Fibroblast of skin of right biceps (primary cell): ENCODE results near the gene KIF5A.

Source experiments
- DNase-seq: peaks from one replicate; pipeline ENCODE4 v3.0.0-alpha.2; 2013

KIF5A gene

DNA sequence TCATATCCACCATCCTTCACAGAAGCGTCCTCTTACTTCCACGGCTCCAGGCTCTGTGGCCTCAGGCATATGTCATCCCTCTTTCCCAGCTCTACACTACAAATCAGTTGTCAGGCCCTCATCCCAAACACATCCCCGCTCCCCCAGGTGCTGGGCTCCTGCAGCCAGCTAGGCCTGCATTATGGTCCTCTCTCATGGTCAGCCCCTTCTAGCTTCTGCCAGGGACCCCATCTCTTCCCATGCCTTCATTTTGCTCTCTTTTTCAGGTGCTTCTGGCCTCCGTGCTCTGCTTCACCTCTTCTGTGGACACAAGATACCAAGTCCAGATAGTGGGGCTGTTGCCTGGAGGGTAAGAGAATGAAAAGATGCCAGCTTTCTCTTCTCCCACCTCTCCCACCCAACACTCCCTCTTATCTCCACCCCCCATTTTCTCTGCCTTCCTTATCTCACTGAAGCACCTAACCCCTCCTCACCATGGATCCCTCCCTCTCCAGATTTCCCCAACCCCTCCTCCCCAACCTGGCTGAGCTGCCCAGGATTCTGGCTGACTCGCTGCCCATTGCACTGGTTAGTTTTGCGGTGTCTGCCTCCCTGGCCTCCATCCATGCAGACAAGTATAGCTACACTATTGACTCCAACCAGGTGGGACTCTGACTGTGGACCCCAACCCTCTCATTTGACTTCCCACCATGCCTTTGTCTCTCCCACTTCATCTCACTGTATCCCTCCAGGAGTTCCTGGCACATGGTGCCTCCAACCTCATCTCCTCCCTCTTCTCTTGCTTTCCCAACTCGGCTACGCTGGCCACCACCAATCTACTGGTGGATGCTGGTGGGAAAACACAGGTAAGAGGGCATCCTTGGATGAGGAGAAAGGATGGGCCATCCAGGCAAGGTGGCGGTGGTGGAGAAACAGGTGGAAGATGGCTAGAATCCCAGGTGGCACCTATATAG, 72.7 kb downstream of the KIF5A start:
- no peak for DNase-seq

GRCh38 chr12:57623385-57623784, 73.5 kb downstream of the KIF5A start:
- DNase-seq: no peak

GRCh38 chr12:57623811-57624390, 74.1 kb downstream of the KIF5A start:
- DNase-seq: no peak

- no peak for DNase-seq
These were observed 74.8 kb downstream of the KIF5A start for GRCh38 chr12:57624441-57625220.

DNA sequence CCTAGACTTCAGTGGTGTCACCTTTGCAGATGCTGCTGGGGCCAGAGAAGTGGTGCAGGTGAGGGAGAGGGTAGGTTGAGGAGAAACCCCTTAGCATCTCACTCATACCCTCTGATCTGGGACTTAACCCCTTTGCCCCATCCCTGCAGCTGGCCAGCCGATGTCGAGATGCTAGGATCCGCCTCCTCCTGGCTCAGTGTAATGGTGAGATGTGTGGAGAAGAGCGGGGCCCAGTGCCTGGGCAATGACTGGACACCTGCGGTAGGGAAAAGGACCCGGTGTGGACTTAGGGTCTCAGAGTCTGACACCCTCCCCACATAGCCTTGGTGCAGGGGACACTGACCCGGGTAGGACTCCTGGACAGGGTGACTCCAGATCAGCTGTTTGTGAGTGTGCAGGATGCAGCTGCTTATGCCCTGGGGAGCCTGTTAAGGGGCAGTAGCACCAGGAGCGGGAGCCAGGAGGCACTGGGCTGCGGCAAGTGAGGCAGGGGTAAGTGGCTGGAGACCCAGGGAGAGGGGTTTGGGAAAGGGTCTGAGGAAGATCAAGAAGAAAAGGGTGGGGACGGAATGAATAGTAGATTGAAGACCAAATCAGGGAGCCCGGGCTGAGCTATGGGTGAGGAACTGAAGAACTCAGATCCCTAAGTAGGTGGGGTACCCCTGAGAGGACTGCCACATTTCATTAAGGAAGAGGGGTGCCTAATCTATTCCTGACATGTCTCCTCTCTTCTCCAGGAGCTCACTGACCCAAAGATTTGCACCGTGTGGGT, 75.6 kb downstream of the KIF5A start:
- DNase-seq: no peak

- no peak for DNase-seq
These were observed 76.5 kb downstream of the KIF5A start for GRCh38 chr12:57626111-57626920.

GRCh38 chr12:57626921-57627445, 77.1 kb downstream of the KIF5A start:
- DNase-seq: no peak

DNA sequence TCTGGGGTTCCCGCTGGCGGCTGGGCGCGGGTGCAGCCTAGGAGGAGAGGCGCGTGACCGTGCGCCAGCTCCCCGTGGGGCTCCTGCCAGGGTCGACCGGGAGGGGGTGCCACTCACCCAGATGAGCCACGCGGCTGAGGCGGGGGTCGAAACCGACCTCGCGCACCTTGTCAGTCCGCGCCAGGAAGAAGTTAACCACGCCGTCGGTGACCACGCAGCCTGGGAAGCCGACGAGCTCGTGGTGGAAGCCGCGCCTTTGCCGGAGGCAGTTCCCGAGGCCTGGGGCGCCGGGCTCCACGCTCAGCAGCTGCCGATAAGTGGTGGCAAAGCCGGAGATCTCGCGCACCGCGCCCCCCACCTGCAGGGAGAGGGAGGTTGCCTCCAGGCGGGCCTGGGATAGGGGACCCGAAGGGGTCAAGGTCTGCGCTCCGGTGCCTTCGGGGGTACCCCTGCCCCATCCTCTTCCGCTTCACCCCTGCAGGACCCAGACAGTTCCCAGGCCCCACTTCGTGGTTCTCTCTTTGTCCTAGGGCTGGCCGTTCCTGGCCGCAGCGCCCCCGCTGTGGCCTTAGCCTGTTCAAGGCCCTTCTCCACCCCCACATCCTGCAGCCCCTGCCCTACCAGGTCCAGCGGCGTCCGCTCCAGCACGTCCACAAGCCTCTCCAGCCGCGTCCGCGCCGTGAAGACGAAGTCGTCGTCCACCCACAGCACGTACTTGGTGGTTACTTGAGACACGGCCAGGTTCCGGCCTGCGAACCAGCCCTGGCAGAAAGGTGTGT, 77.8 kb downstream of the KIF5A start:
- no peak for DNase-seq

DNA sequence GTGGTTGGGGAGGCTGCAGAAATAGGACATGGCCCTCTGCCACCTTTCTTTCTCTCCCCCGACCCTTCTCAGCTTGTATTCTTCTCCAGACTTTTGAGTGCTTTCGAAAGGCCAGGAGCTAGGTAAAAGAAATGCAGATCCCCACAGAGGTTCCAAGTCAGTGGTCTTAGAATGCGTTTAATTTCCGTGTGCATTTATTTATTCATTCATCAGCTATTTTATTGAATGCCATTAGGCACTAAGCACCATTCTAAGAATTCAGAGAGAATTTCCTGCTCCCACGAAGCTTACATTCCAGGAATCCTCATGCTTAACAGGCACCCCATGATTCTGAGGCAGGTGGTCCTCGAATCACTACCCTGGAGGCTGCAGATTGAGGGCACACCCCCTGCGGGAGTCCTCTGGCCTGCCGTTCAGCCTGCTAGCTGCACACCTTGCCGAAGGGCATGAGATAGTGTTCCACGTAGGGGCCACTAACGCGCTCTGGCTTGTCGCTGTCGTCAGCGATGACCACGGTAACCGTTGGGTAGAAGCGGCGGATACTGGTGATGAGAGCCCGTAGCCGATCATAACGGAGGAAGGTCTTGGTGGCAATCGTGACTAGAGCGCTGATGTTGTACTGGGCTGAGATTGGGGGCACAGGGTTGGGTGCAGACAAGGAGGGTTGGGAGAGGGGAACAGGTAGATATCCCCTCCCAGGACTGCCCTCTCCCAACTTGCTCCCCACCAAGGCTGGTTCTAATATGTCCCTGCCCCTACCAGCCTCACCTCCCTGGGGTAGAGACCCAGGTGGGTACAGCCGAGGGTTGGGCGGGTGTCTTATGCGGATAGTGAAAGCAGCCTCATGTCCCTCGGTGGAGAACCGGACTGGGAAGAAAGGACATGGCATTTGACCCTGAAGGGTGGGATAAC, 78.7 kb downstream of the KIF5A start:
- no peak for DNase-seq

DNA sequence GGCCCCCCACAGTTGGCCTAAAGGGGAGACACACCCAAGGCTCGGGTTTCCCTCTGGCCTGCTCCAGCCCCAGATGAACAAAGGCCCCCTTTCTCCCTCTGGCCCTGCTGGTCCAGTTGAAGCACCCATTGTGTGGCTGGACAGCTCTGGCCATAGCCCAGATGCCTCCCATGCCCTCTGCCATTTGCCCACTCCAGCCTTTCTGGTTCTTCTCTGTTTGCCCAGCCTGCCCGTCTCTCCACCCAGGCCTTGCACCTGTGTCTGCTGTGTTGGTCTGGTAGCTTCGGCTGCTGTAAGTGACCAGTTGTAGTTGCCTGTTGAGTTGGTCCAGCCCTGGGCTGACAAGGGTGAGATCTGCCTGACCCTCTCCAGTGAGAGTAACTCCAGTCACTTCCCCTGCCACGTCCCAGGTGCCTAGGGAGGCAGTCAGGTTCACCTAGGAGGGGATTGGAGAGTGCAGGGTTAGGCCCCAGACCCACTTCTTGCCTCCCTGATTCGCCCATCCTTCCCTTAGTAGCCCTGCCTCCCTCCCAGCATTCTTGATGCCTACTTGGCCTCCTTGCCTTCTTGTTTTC, 80.1 kb downstream of the KIF5A start:
- DNase-seq: no peak

GRCh38 chr12:57630891-57631433, 81.1 kb downstream of the KIF5A start:
- DNase-seq: no peak

GRCh38 chr12:57631566-57632072, 81.8 kb downstream of the KIF5A start:
- no peak for DNase-seq

DNA sequence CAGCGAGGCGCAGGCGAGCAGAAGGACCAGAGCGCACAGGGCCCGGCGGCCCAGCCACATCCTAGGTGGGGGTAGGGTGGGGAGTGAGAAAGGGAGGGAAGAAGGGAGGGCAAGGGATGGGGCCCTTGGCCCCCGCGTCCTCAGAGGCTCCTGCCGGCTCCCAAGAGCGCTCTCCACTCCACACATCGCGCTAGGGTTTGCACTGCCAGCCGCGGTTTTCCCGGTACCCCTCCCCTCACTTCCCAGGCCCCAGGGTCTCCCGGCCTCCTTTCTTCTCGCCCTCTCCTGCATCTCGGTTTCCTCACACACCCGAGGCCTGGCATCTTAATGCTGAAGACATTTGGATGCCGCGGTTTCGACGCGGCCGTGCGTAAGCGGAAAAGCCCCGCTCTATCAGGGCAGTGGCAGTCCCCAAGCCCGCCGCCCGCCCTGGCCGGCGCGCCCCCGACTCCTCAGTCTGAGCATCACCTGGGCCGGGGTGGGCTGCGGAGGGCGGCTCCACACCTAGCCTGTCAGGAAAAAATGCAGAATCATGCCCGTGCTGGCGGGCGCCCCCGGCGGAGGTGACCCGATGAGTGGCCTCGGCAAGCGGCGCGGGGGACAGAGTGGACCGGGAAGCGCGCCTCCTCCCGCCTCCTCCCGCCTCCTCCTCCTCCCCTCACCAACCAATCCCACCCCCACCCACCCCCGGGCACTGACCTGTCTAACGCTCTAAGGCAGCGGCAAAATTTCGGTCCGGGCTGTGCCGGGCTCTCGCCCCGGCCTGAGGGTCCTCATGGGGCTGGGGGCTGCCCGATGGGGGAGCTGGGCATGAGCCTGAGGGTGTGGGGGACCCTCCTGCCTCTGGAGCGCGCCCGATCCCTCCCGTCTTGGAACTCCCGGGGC, 82.5 kb downstream of the KIF5A start:
- DNase-seq: peak; percentile 15

DNA sequence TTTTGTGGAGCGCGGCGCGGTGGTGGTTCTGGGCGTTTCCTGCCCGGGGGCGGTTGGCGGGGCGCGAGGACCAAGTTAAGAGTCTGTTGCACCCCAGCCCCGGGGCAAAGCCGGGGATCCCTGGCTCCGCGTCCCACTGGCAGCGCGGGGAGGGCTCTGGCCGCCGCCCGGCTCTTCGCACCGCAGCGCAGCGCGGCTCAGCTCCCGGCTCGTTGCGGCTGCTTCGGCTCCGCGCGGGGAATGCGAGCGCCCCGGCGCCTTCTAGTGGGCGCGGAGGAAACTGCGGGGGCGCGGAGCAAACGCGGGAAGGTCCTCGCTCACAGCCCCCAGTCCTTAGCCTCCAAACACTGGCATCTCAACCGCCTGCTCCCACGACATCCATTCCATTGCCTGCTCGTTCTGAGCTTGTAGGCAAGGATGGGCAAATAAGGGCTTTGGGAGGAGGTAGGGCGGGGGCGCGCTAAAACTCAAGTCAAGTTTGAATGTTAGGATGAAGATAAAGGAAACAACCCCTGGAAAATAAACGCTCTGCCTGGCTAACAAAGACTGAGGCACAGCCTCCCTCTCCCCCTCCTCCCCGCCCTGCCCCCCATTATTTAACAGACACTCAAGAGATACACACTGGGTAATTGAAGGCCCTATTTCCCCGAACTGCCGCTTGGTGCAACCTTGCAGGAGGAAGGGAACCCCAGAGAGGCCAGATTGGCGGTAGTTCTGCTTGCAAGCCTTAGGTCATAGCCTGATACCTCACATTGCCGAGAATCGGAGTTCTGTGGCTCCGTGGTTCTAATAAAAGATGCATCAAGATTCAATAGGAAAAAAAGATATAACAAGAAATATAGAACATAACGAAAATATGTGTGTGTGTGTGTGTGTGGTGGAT, 83.4 kb downstream of the KIF5A start, which contains the start of gene B4GALNT1:
Gene B4GALNT1, minus strand, starts transcription at position 244 of the 883 bp plus-strand sequence. CDS start 1,069 bp downstream, outside the sequence.
- DNase-seq: peak; percentile 59
